H1 (cell line): ENCODE data around the gene DSG2. TPM values are rescaled to one million over a fixed set of nuclear protein-coding genes. Genes with fewer than 3 reads are reported as not detected.

Experiments
- BACH1 ChIP-seq: IDR thresholded peaks from 2 replicates; pipeline ENCODE4 v1.6.1; 2012; ENCODE audit warnings: low read length, improper control_type of control experiment
- BRCA1 ChIP-seq: IDR thresholded peaks from 2 replicates; pipeline ENCODE4 v1.6.1; 2012; ENCODE audit warnings: low read depth, low read length, improper control_type of control experiment
- EZH2 ChIP-seq: fragments of 200-600 bp; sonication (generic); IDR thresholded peaks from 2 replicates; pipeline ENCODE4 v1.7.1; 2012; ENCODE audit warnings: low read depth, mild to moderate bottlenecking, moderate library complexity, low read length, inconsistent platforms; ENCODE audit not compliant: severe bottlenecking
- PHF8 ChIP-seq: fragments of 200-600 bp; sonication (generic); conservative IDR thresholded peaks from 2 replicates; pipeline ENCODE4 v1.7.1; 2012; ENCODE audit warnings: low read depth, mild to moderate bottlenecking, inconsistent platforms, low read length, moderate library complexity
- POLR2A ChIP-seq, 2 experiments: IDR thresholded peaks; 1 replicate in 1 of 2; 2 replicates in 1 of 2; pipeline ENCODE4 v1.6.1; 2011; ENCODE audit warnings: low read depth in 2 of 2, low read length in 2 of 2, mild to moderate bottlenecking in 2 of 2; ENCODE audit errors: control extremely low read depth in 1 of 2
- RFX5 ChIP-seq: IDR thresholded peaks from 2 replicates; pipeline ENCODE4 v1.6.1; 2011; ENCODE audit warnings: low read depth, low read length, improper control_type of control experiment, borderline replicate concordance
- TAF1 ChIP-seq: IDR thresholded peaks from 2 replicates; pipeline ENCODE4 v1.6.1; 2011; ENCODE audit warnings: mild to moderate bottlenecking, low read depth, low read length
- polyA plus RNA-seq, 7 experiments: library from polyadenylated mRNA; depleted of rRNA in 3 of 7; stranded (reverse) in 5 of 7; unstranded in 2 of 7; fragments of >200 nt in 5 of 7; fragments of 200-250 nt in 2 of 7; gene quantifications; 1 replicate in 5 of 7; 2 replicates in 1 of 7; 4 replicates in 1 of 7; pipeline versions ENCODE4 v1.2.1 to v1.2.3, GENCODE V29; 2011 to 2013; ENCODE audit warnings: missing spikeins in 2 of 7, mixed read lengths in 2 of 7
- total RNA-seq: library from RNA; stranded (reverse); fragmentation: NEBNext Ultra II Directional; extraction: Animal tissue kit (Norgen Biotek cat#: 25700); gene quantifications from 2 replicates; pipeline ENCODE4 v1.2.1, GENCODE V29; 2021

DSG2 gene
- total and polyA plus RNA-seq, 2 of the 8 experiments (the other 6 are each of a cell fraction or from before 2014, with no cell fraction given) = 60.1 to 144 TPM

GRCh38 chr18:31586616-31587015 lies 88.6 kb downstream of the DSG2 start (continued):
- TF ChIP-seq PHF8 (no peak), EZH2 (no peak), BRCA1 (no peak), RFX5 (no peak), TAF1 (no peak), POLR2A (IDR thresholded peaks at IDR 0.05; ENCODE audit: control extremely low read depth in 1 of 2, low read depth in 2 of 2, low read length in 2 of 2) (no peak), BACH1 (no peak)
